HL-60 (cell line): ENCODE results near the gene MELTF.

ENCODE experiments used
- CTCF ChIP-seq: IDR thresholded peaks from one replicate; pipeline ENCODE4 v1.5.1; 2011; ENCODE audit warnings: low read length, control low read depth, inconsistent platforms; ENCODE audit not compliant: insufficient read depth
- POLR2AphosphoS5 ChIP-seq: IDR thresholded peaks from 2 replicates; pipeline ENCODE4 v1.6.1; 2012; ENCODE audit warnings: low read depth

- TF ChIP-seq CTCF: no peak
- TF ChIP-seq POLR2AphosphoS5: no peak
These were observed 39.0 kb downstream of the MELTF start for GRCh38 chr3:196990601-196991007.
